HEK293 (cell line): ENCODE data around the gene VTN.

Experiments
- CTCF ChIA-PET: fragments of 350-600 bp; formaldehyde crosslinking; extraction: SDS; loops from one replicate; lab custom pipeline; 2021; ENCODE audit warnings: antibody characterized with exemption; lab: Yijun Ruan, JAX
- POLR2A ChIA-PET: fragments of 300-600 bp; formaldehyde crosslinking; extraction: SDS; loops from one replicate; lab custom pipeline; 2020; ENCODE audit warnings: antibody characterized with exemption, inconsistent platforms; lab: Yijun Ruan, JAX
- H3K27ac ChIP-seq: fragments of 200-500 bp; sonication (Bioruptor generic); 2 replicates; pipeline ENCODE4 v1.5.1; 2014; ENCODE audit warnings: low read depth, low read length, control low read depth, inconsistent platforms; ENCODE audit errors: extremely low read depth
- H3K36me3 ChIP-seq, 2 experiments: fragments of 200-500 bp in 1 of 2; sonication (Bioruptor generic) in 1 of 2; 1 replicate in 1 of 2; 2 replicates in 1 of 2; pipeline ENCODE4 v1.5.1; 2014 to 2017; ENCODE audit warnings: inconsistent platforms in 2 of 2, low read length in 2 of 2; ENCODE audit not compliant: control insufficient read depth in 2 of 2, insufficient read depth in 1 of 2
- H3K4me1 ChIP-seq: fragments of 200-500 bp; sonication (Bioruptor generic); 2 replicates; pipeline ENCODE4 v1.5.1; 2014; ENCODE audit warnings: mild to moderate bottlenecking, low read length, inconsistent platforms; ENCODE audit not compliant: control insufficient read depth, insufficient read depth
- H3K4me3 ChIP-seq: 2 replicates; pipeline ENCODE4 v1.5.1; 2011; ENCODE audit warnings: low read depth, mild to moderate bottlenecking, control low read depth, low read length, moderate library complexity
- H3K9me3 ChIP-seq: fragments of 200-500 bp; sonication (Bioruptor generic); 2 replicates; pipeline ENCODE4 v1.5.1; 2014; ENCODE audit warnings: low read depth, low read length, inconsistent platforms; ENCODE audit not compliant: control insufficient read depth, insufficient read depth
- EGR2 ChIP-seq: fragments of 450-650 bp; formaldehyde crosslinking; IDR thresholded peaks from 2 replicates; pipeline ENCODE4 v1.5.1; 2016; ENCODE audit warnings: low read depth, missing biosample characterization, missing genetic modification characterization
- GLIS1 ChIP-seq: fragments of 450-650 bp; formaldehyde crosslinking; IDR thresholded peaks from 2 replicates; pipeline ENCODE4 v1.5.1; 2016; ENCODE audit warnings: missing biosample characterization, missing genetic modification characterization
- HOXD13 ChIP-seq: sonication (generic); formaldehyde crosslinking; IDR thresholded peaks from 2 replicates; pipeline ENCODE4 v1.8.0; 2022; ENCODE audit warnings: missing genetic modification reagents, borderline replicate concordance
- KLF17 ChIP-seq: fragments of 450-650 bp; formaldehyde crosslinking; IDR thresholded peaks from 2 replicates; pipeline ENCODE4 v1.5.1; 2016; ENCODE audit warnings: missing biosample characterization, missing genetic modification characterization
- SP2 ChIP-seq: fragments of 450-650 bp; formaldehyde crosslinking; IDR thresholded peaks from 2 replicates; pipeline ENCODE4 v1.5.1; 2016; ENCODE audit warnings: missing biosample characterization, missing genetic modification characterization
- WT1 ChIP-seq: fragments of 450-650 bp; formaldehyde crosslinking; IDR thresholded peaks from 2 replicates; pipeline ENCODE4 v1.5.1; 2016; ENCODE audit warnings: missing biosample characterization, missing genetic modification characterization
- ZBTB44 ChIP-seq: fragments of 450-650 bp; IDR thresholded peaks from 2 replicates; pipeline ENCODE4 v1.5.1; 2018; ENCODE audit warnings: missing biosample characterization, mild to moderate bottlenecking, missing genetic modification characterization
- ZBTB6 ChIP-seq: fragments of 450-650 bp; formaldehyde crosslinking; IDR thresholded peaks from 2 replicates; pipeline ENCODE4 v1.5.1; 2017; ENCODE audit warnings: missing biosample characterization, missing genetic modification characterization
- ZBTB7A ChIP-seq: fragments of 450-650 bp; formaldehyde crosslinking; IDR thresholded peaks from 2 replicates; pipeline ENCODE4 v1.5.1; 2016; ENCODE audit warnings: low read depth, missing biosample characterization, missing genetic modification characterization
- ZNF155 ChIP-seq: fragments of 450-650 bp; formaldehyde crosslinking; IDR thresholded peaks from 2 replicates; pipeline ENCODE4 v1.5.1; 2016; ENCODE audit warnings: missing biosample characterization, missing genetic modification characterization
- ZNF157 ChIP-seq: fragments of 450-650 bp; formaldehyde crosslinking; IDR thresholded peaks from 2 replicates; pipeline ENCODE4 v1.5.1; 2016; ENCODE audit warnings: missing biosample characterization, missing genetic modification characterization
- ZNF19 ChIP-seq: fragments of 450-650 bp; formaldehyde crosslinking; IDR thresholded peaks from 2 replicates; pipeline ENCODE4; 2016; ENCODE audit warnings: missing biosample characterization, missing genetic modification characterization, low read depth
- ZNF23 ChIP-seq: fragments of 450-650 bp; formaldehyde crosslinking; IDR thresholded peaks from 2 replicates; pipeline ENCODE4 v1.5.1; 2016; ENCODE audit warnings: missing biosample characterization, missing genetic modification characterization, borderline replicate concordance
- ZNF248 ChIP-seq: fragments of 450-650 bp; formaldehyde crosslinking; IDR thresholded peaks from 2 replicates; pipeline ENCODE4 v1.5.1; 2017; ENCODE audit warnings: missing biosample characterization, missing genetic modification characterization
- ZNF335 ChIP-seq: fragments of 450-650 bp; formaldehyde crosslinking; conservative IDR thresholded peaks from 2 replicates; pipeline ENCODE4 v1.5.1; 2016; ENCODE audit warnings: missing biosample characterization, missing genetic modification characterization
- ZNF341 ChIP-seq: fragments of 450-650 bp; formaldehyde crosslinking; IDR thresholded peaks from 2 replicates; pipeline ENCODE4; 2016; ENCODE audit warnings: low read depth, missing biosample characterization, missing genetic modification characterization
- ZNF37A ChIP-seq: fragments of 450-650 bp; IDR thresholded peaks from 2 replicates; pipeline ENCODE4 v1.5.1; 2018; ENCODE audit warnings: missing biosample characterization, missing genetic modification characterization
- ZNF404 ChIP-seq: fragments of 450-650 bp; formaldehyde crosslinking; IDR thresholded peaks from 2 replicates; pipeline ENCODE4 v1.5.1; 2017; ENCODE audit warnings: missing biosample characterization, missing genetic modification characterization
- ZNF426 ChIP-seq: fragments of 450-650 bp; formaldehyde crosslinking; IDR thresholded peaks from 2 replicates; pipeline ENCODE4 v1.5.1; 2017; ENCODE audit warnings: missing biosample characterization, missing genetic modification characterization, mild to moderate bottlenecking, inconsistent platforms, moderate library complexity
- ZNF449 ChIP-seq: fragments of 450-650 bp; formaldehyde crosslinking; IDR thresholded peaks from 2 replicates; pipeline ENCODE4 v1.5.1; 2017; ENCODE audit warnings: missing biosample characterization, mild to moderate bottlenecking, missing genetic modification characterization, moderate library complexity
- ZNF549 ChIP-seq: fragments of 450-650 bp; IDR thresholded peaks from 2 replicates; pipeline ENCODE4 v1.5.1; 2018; ENCODE audit warnings: missing biosample characterization, missing genetic modification characterization, mild to moderate bottlenecking, inconsistent platforms, moderate library complexity
- ZNF623 ChIP-seq: fragments of 450-650 bp; formaldehyde crosslinking; IDR thresholded peaks from 2 replicates; pipeline ENCODE4 v1.5.1; 2016; ENCODE audit warnings: missing biosample characterization, missing genetic modification characterization
- ZNF658 ChIP-seq: fragments of 450-650 bp; formaldehyde crosslinking; IDR thresholded peaks from 2 replicates; pipeline ENCODE4; 2016; ENCODE audit warnings: missing biosample characterization, missing genetic modification characterization
- ZNF785 ChIP-seq: fragments of 450-650 bp; formaldehyde crosslinking; IDR thresholded peaks from 2 replicates; pipeline ENCODE4 v1.5.1; 2016; ENCODE audit warnings: missing biosample characterization, missing genetic modification characterization
- ZNF843 ChIP-seq: fragments of 450-650 bp; formaldehyde crosslinking; IDR thresholded peaks from 2 replicates; pipeline ENCODE4 v1.5.1; 2016; ENCODE audit warnings: missing biosample characterization, missing genetic modification characterization
- ZSCAN16 ChIP-seq: fragments of 450-650 bp; formaldehyde crosslinking; IDR thresholded peaks from 2 replicates; pipeline ENCODE4 v1.5.1; 2016; ENCODE audit warnings: missing biosample characterization, missing genetic modification characterization
- ZSCAN23 ChIP-seq: fragments of 450-650 bp; formaldehyde crosslinking; IDR thresholded peaks from 2 replicates; pipeline ENCODE4 v1.5.1; 2016; ENCODE audit warnings: missing biosample characterization, missing genetic modification characterization
- ZSCAN30 ChIP-seq: fragments of 450-650 bp; IDR thresholded peaks from 2 replicates; pipeline ENCODE4 v1.5.1; 2018; ENCODE audit warnings: missing biosample characterization, mild to moderate bottlenecking, missing genetic modification characterization, moderate library complexity

Gene VTN

GRCh38 chr17:28331891-28332420 is 38.2 kb downstream of the VTN start (continued):
- TF ChIP-seq HOXD13 (no peak), KLF17 (no peak)

GRCh38 chr17:28330671-28331070 is 39.4 kb downstream of the VTN start:
- CTCF ChIA-PET = interaction anchor here (0.6 kb wide), 1 partner anchor 818 kb away, joined by 3 read pairs; no protein-coding TSS in a partner anchor
- no peaks in the 10 kb centered on the region for H3K9me3 ChIP-seq
- TF ChIP-seq ZNF843 (no peak), EGR2 (tag by site-specific recombination) (no peak), ZSCAN30 (tag by site-specific recombination) (no peak), ZNF37A (tag by site-specific recombination) (no peak), WT1 (no peak), ZNF19 (tag by site-specific recombination) (no peak), ZBTB44 (no peak), GLIS1 (tag by site-specific recombination) (no peak), ZSCAN16 (tag by site-specific recombination) (no peak), ZNF549 (tag by site-specific recombination) (no peak), ZNF248 (no peak), ZNF335 (tag by site-specific recombination) (no peak), SP2 (tag by site-specific recombination) (no peak), ZNF404 (tag by site-specific recombination) (no peak), ZNF341 (tag by site-specific recombination) (no peak), ZBTB7A (tag by site-specific recombination) (no peak), ZNF658 (tag by site-specific recombination) (no peak)
- TF ChIP-seq, all 188 proteins: peak for 0
- Histone ChIP-seq H3K4me1 (peaks cover 8% of the 10 kb centered on the region), H3K27ac (no peak overlapping the region), H3K4me3 (no peak overlapping the region), H3K36me3 (peaks cover 38 to 62% of the 10 kb centered on the region in 2 experiments)
- POLR2A ChIA-PET = interaction anchor here (1.2 to 2.3 kb wide), 3 partner anchors 9 to 27 kb away, joined by 3 to 8 read pairs (median 5); partner anchors contain the start of genes POLDIP2 and TMEM97

- H3K9me3 ChIP-seq = no peaks in the 10 kb centered on the region
- no peak overlapping the region for H3K4me3 ChIP-seq
- TF ChIP-seq ZBTB6 (tag by site-specific recombination) (no peak), ZNF155 (tag by site-specific recombination) (no peak), ZNF623 (tag by site-specific recombination) (no peak), ZNF449 (tag by site-specific recombination) (no peak), ZNF426 (tag by site-specific recombination) (no peak), ZNF23 (tag by site-specific recombination) (no peak), ZNF157 (tag by site-specific recombination) (no peak), ZNF785 (tag by site-specific recombination) (no peak), ZSCAN23 (tag by site-specific recombination) (no peak)
- ChIA-PET POLR2A (interaction anchor here (0.8 kb wide), 1 partner anchor 10 kb away, joined by 3 read pairs; no protein-coding TSS in a partner anchor), CTCF (interaction anchor here (0.6 to 1.1 kb wide), 5 partner anchors 89 to 523 kb away, joined by 3 to 4 read pairs (median 3); no protein-coding TSS in a partner anchor)
- peak overlapping the region; percentile 11; the same call in 1 of the 2 replicates for H3K27ac ChIP-seq
- 0 out of 2 replicates have a peak, but pooled peaks cover 2% of the 10 kb centered on the region for H3K4me1 ChIP-seq
- peaks cover 38 to 67% of the 10 kb centered on the region in 2 experiments for H3K36me3 ChIP-seq
Observed at GRCh38 chr17:28328325-28328724, 41.8 kb downstream of the VTN start.
